Fibroblast of pulmonary artery (primary cell): ENCODE results near the gene CDH16.

Experiments used
- DNase-seq: peaks from one replicate; pipeline ENCODE4 v3.0.0-alpha.2; 2010; ENCODE audit warnings: low read depth
- H3K4me3 ChIP-seq: replicated peaks from 2 replicates; pipeline ENCODE4 v1.5.1; 2011; ENCODE audit warnings: low read depth, mild to moderate bottlenecking, control low read depth, low read length, moderate library complexity
- TF ChIP-seq, protein P1 (sequence below): IDR thresholded peaks from 2 replicates; pipeline ENCODE4 v1.5.1; 2011; ENCODE audit warnings: mild to moderate bottlenecking, control low read depth, low read length, inconsistent platforms; ENCODE audit errors: missing control alignments

Gene CDH16

DNA sequence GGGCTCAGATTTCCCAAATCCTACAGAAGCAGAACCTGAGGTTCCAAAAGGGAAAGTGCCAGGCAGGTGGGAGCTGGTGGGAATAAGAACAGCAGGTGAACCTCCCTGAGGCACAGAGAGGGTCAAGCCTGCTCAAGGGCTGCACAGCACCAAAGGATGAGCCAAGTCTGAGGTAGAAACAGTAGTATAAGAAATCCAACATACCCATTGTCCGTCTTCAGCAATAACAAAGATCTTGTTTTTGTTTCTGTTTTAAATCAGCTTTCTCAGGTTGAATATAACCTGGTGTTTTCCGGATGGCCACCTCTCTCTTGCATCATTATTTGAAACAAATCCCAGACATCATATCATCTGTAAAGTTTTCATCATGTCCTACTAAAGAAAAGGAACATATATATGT lies 31.8 kb upstream of the CDH16 start:
- TF ChIP-seq, protein P1, sequence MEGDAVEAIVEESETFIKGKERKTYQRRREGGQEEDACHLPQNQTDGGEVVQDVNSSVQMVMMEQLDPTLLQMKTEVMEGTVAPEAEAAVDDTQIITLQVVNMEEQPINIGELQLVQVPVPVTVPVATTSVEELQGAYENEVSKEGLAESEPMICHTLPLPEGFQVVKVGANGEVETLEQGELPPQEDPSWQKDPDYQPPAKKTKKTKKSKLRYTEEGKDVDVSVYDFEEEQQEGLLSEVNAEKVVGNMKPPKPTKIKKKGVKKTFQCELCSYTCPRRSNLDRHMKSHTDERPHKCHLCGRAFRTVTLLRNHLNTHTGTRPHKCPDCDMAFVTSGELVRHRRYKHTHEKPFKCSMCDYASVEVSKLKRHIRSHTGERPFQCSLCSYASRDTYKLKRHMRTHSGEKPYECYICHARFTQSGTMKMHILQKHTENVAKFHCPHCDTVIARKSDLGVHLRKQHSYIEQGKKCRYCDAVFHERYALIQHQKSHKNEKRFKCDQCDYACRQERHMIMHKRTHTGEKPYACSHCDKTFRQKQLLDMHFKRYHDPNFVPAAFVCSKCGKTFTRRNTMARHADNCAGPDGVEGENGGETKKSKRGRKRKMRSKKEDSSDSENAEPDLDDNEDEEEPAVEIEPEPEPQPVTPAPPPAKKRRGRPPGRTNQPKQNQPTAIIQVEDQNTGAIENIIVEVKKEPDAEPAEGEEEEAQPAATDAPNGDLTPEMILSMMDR: no peak
- H3K4me3 ChIP-seq: no peak overlapping the region
- DNase-seq: no peak

DNA sequence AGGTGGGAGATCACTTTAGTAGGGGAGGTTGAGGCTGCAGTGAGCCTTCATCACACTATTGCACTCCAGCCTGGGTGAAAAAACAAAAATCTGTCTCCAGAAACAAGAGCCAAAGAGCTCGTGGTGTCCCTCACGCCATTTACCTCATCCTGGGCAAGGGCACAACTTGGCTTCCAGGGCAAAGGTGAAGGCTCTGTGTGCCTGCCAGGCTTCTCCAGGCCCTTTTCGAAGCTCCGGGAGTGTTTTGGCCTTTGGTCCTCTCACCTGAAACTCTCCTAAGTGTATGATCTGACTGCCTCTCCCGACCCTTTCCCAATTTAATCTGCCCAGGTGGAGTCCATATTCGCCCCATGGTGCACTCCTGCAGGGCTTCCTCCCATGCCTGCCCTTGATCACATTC lies 30.8 kb upstream of the CDH16 start:
- TF ChIP-seq, protein P1: no peak
- no peak for DNase-seq
- no peak overlapping the region for H3K4me3 ChIP-seq

DNA sequence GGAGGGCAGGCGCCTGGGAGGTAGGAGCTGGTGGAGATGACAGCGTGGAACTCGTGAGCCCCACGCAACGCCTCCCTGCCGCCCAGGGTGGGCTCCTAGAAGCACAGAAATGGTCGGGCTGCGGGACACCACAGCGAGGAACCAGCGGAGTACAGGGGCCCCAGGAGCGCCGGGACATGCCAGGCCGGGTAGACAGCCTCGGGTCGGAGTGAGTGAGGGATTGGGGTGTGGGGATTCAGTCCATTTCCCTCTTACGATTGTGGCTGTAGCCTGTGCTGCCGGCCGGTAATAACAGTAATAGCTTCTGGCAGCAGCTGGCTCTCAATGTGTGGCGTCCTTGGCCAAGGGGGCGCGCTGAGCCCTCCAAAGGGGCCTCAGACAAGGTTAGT lies 30.1 kb upstream of the CDH16 start:
- DNase-seq: no peak
- TF ChIP-seq, protein P1: no peak
- no peak overlapping the region for H3K4me3 ChIP-seq

DNA sequence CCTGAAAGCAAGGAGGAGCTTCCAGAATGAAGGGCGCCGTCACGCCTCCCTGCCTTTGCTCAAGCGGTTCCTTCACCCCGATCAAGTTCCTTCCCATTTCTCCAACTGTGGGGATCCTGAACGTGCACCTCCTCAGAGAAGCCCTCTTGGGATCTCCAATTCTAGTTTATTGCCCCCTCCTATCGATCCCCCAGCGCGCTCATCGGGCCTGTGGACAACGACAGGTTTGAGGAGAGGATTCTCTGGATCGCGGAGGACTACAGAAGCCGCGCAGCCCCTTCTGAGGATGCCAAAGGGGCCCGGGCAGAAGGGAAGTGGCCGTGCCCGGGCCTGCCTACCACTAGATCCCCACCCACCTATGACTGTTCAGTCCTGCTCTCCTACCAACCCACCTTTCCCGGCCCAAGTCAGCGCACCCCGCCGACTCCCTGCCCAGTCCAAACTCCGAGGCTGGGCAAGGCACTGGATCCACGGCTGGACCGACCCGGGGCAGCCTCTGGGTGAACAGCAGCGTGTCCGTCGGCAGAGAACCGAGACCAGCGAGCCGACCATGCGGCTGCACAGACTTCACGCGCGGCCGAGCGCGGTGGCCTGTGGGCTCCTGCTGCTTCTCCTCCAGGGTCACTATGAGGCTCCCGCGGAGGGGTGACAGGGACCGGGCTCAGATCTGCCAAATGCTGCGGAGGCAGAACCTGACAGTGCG lies 29.6 kb upstream of the CDH16 start:
- no peak for DNase-seq
- H3K4me3 ChIP-seq: peak overlapping the region; percentile 53
- TF ChIP-seq, protein P1: no peak

DNA sequence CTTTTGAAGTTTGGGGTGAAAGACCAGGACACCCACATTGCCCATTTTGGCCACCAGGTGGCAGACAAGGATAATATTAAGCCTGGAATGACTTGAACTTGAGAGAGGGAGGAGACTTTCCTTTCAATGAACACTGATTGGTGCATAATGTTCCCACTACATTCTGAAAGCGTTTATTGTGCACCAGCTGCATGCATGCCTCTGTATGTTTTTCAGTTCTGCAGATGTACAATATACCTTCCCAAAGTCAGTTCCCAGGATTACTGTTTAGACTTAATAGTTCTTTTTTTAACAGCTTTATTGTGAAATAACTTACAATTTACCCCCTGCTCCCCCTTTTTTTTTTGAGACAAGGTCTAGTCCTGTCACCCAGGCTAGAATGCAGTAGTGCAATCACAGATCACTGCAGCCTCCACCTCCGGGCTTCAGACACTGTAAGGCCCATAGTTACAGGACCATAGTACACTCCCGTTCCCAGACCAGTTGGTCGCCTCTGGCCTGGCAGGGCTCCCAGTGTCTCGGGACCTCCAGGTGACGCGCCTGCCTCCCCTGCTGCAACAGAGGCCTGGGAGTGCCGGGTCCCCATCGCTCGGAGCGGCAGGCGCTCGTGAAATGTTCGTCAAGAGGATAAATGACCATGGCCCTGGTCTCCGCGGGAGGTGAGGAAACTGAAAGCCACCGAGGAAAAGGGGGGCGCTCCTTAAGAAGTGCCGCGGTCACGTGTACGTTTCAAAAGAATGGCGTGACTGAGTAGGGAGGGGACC lies 28.8 kb upstream of the CDH16 start:
- peak; percentile 88 for DNase-seq
- peak overlapping the region; percentile 53 for H3K4me3 ChIP-seq
- TF ChIP-seq, protein P1: peak; percentile 91

DNA sequence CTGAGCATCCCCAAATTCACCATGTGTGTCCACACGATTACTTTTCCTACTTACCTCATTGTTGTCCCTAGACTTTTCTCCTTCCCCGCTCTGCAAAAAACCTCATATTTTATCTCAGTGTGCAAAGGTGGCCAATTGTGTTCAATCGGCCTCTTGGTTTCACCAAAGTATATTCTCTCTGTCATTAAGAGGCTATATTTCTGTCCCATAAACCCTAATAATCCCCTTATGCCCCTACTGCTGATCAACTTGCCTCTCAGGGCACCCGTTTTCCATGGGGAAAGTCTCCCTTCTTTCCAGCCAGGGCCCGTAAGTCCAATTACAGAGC lies 28.3 kb upstream of the CDH16 start:
- DNase-seq: no peak
- TF ChIP-seq, protein P1: no peak
- no peak overlapping the region for H3K4me3 ChIP-seq
